ENCODE measurements around the gene NEUROD2. TPM values are rescaled to one million over a fixed set of nuclear protein-coding genes. Genes with fewer than 3 reads are reported as not detected.

Gene NEUROD2
- total and polyA plus RNA-seq, 7 experiments from 2014 or later: not detected

- H3K4me1 Mint-ChIP-seq: peaks cover 60 to 89% (median 77%) of the 10 kb centered on the region in 7 donors
These were observed 34.8 kb upstream of the NEUROD2 start for GRCh38 chr17:39642291-39643074.

GRCh38 chr17:39641883-39642282 lies 34.2 kb upstream of the NEUROD2 start:
- Histone ChIP-seq H3K4me3 (ENCODE audit: low read length) (no peak overlapping the region), H3K27ac (ENCODE audit: low read depth, low read length) (no peak overlapping the region), H3K9me3 (ENCODE audit: control insufficient read depth in 2 of 3, low read length in 3 of 3) (no peaks in the 10 kb centered on the region), H3K27me3 (ENCODE audit: control insufficient read depth in 2 of 2, insufficient read depth in 2 of 2, low read length in 2 of 2) (no peaks in the 10 kb centered on the region), H3K4me1 (ENCODE audit: control insufficient read depth in 2 of 2, insufficient read depth in 2 of 2, low read length in 2 of 2) (peaks cover 35 to 50% of the 10 kb centered on the region in 2 donors), H3K36me3 (ENCODE audit: control insufficient read depth in 2 of 3, insufficient read depth in 3 of 3, low read length in 3 of 3) (peaks cover 0 to 16% (median 0%) of the 10 kb centered on the region in 3 experiments)
- H3K4me1 Mint-ChIP-seq: peaks cover 60 to 91% (median 78%) of the 10 kb centered on the region in 7 donors
- ChIA-PET CTCF (interaction anchor here (0.7 to 2.4 kb wide), 3 partner anchors 11 to 19 kb away, joined by 6 to 15 read pairs (median 7); no protein-coding TSS in a partner anchor), POLR2A (interaction anchor here (0.8 kb wide), 1 partner anchor 38 kb away, joined by 3 read pairs; no protein-coding TSS in a partner anchor)
- DNase-seq: no peak
- no peak for ATAC-seq
- intact Hi-C loops (cut with micrococcal nuclease): no loop called here
- peak overlapping the region in 6 of 9 donors; percentile 23 to 70 (median 44) for H3K27ac Mint-ChIP-seq
- no peaks in the 10 kb centered on the region for H3K27me3 Mint-ChIP-seq
- no peaks in the 10 kb centered on the region for H3K9me3 Mint-ChIP-seq
- H3K4me3 Mint-ChIP-seq: peak overlapping the region in 3 of 10 donors; percentile 13 to 97 (median 53)
- peaks cover 0 to 7% (median 0%) of the 10 kb centered on the region in 5 donors for H3K36me3 Mint-ChIP-seq

More at GRCh38 chr17:39642291-39643074, 34.8 kb upstream of the NEUROD2 start:
- Mint-ChIP-seq H3K27ac (peak overlapping the region in 8 of 9 donors; percentile 7 to 68 (median 36)), H3K27me3 (no peaks in the 10 kb centered on the region), H3K4me3 (peak overlapping the region in 3 of 10 donors; percentile 2 to 60 (median 53)), H3K36me3 (peaks cover 0 to 7% (median 0%) of the 10 kb centered on the region in 5 donors), H3K9me3 (no peaks in the 10 kb centered on the region)
- H3K27ac ChIP-seq (ENCODE audit: low read depth, low read length): no peak overlapping the region
- no peak for ATAC-seq
- no peaks in the 10 kb centered on the region for H3K27me3 ChIP-seq (ENCODE audit: control insufficient read depth in 2 of 2, insufficient read depth in 2 of 2, low read length in 2 of 2)
- H3K36me3 ChIP-seq (ENCODE audit: control insufficient read depth in 2 of 3, insufficient read depth in 3 of 3, low read length in 3 of 3): peaks cover 0 to 13% (median 0%) of the 10 kb centered on the region in 3 experiments
- intact Hi-C loops (cut with micrococcal nuclease): no loop called here
- H3K4me3 ChIP-seq (ENCODE audit: low read length): no peak overlapping the region
- H3K4me1 ChIP-seq (ENCODE audit: control insufficient read depth in 2 of 2, insufficient read depth in 2 of 2, low read length in 2 of 2): peaks cover 35 to 50% of the 10 kb centered on the region in 2 donors
- DNase-seq: no peak
- ChIA-PET POLR2A (no interaction called here), CTCF (interaction anchor here (1.0 to 2.4 kb wide), 4 partner anchors 8 to 21 kb away, joined by 3 to 15 read pairs (median 4); no protein-coding TSS in a partner anchor)
- no peaks in the 10 kb centered on the region for H3K9me3 ChIP-seq (ENCODE audit: control insufficient read depth in 2 of 3, low read length in 3 of 3)

- Histone ChIP-seq H3K36me3 (ENCODE audit: control insufficient read depth in 2 of 3, insufficient read depth in 3 of 3, low read length in 3 of 3) (peaks cover 0 to 12% (median 0%) of the 10 kb centered on the region in 3 experiments), H3K9me3 (ENCODE audit: control insufficient read depth in 2 of 3, low read length in 3 of 3) (no peaks in the 10 kb centered on the region), H3K27me3 (ENCODE audit: control insufficient read depth in 2 of 2, insufficient read depth in 2 of 2, low read length in 2 of 2) (no peaks in the 10 kb centered on the region), H3K27ac (ENCODE audit: low read depth, low read length) (no peak overlapping the region), H3K4me1 (ENCODE audit: control insufficient read depth in 2 of 2, insufficient read depth in 2 of 2, low read length in 2 of 2) (peaks cover 42 to 58% of the 10 kb centered on the region in 2 donors), H3K4me3 (ENCODE audit: low read length) (no peak overlapping the region)
- Mint-ChIP-seq H3K9me3 (no peaks in the 10 kb centered on the region), H3K36me3 (peaks cover 0 to 7% (median 0%) of the 10 kb centered on the region in 5 donors), H3K4me1 (peaks cover 66 to 92% (median 85%) of the 10 kb centered on the region in 7 donors), H3K27ac (peak overlapping the region in 2 of 9 donors; percentile 23 to 68), H3K4me3 (peak overlapping the region in 3 of 10 donors; percentile 18 to 97 (median 53)), H3K27me3 (no peaks in the 10 kb centered on the region)
- ATAC-seq (no peak), DNase-seq (no peak)
- intact Hi-C loops (cut with micrococcal nuclease): no loop called here
- CTCF ChIA-PET: interaction anchor here (0.6 to 2.4 kb wide), 4 partner anchors 10 to 139 kb away, joined by 4 to 15 read pairs (median 6); no protein-coding TSS in a partner anchor
- POLR2A ChIA-PET: interaction anchor here (0.7 to 0.8 kb wide), 2 partner anchors 38 to 115 kb away, joined by 3 read pairs; no protein-coding TSS in a partner anchor
These were observed 33.4 kb upstream of the NEUROD2 start for GRCh38 chr17:39641097-39641496.

- CTCF ChIA-PET: interaction anchor here (1.0 to 10.7 kb wide), 3 partner anchors 9 to 18 kb away, joined by 6 to 104 read pairs (median 15); partner anchors contain the start of gene PPP1R1B
These were observed 32.9 kb upstream of the NEUROD2 start for GRCh38 chr17:39640591-39641031.

GRCh38 chr17:39639566-39640458 lies 32.1 kb upstream of the NEUROD2 start:
- POLR2A ChIA-PET: interaction anchor here (0.6 to 3.5 kb wide), 5 partner anchors 18 to 1179 kb away, joined by 3 to 14 read pairs (median 12); partner anchors contain the start of gene MIEN1
- ATAC-seq (no peak), DNase-seq (no peak)
- peaks cover 59 to 91% (median 77%) of the 10 kb centered on the region in 7 donors for H3K4me1 Mint-ChIP-seq
- no peaks in the 10 kb centered on the region for H3K9me3 ChIP-seq (ENCODE audit: control insufficient read depth in 2 of 3, low read length in 3 of 3)
- intact Hi-C loops (cut with micrococcal nuclease): loop anchor here (2.0 to 5.0 kb wide), 7 partner anchors 15 to 342 kb away; partner anchors contain the start of genes MIEN1 (in 2 of the 2), CDK12 (in 1 of the 2), LRRC3C (in 1 of the 2) and ORMDL3 (in 1 of the 2)
- H3K4me3 ChIP-seq (ENCODE audit: low read length): no peak overlapping the region
- peak overlapping the region in 9 of 10 donors; percentile 24 to 98 (median 69) for H3K4me3 Mint-ChIP-seq
- H3K9me3 Mint-ChIP-seq: no peaks in the 10 kb centered on the region
- peaks cover 46 to 61% of the 10 kb centered on the region in 2 donors for H3K4me1 ChIP-seq (ENCODE audit: control insufficient read depth in 2 of 2, insufficient read depth in 2 of 2, low read length in 2 of 2)
- CTCF ChIA-PET: interaction anchor here (0.9 to 10.7 kb wide), 5 partner anchors 11 to 48 kb away, joined by 3 to 104 read pairs (median 5); partner anchors contain the start of genes PGAP3 and PPP1R1B
- H3K36me3 Mint-ChIP-seq: peaks cover 0 to 7% (median 0%) of the 10 kb centered on the region in 5 donors
- H3K27ac ChIP-seq (ENCODE audit: low read depth, low read length): no peak overlapping the region
- H3K27ac Mint-ChIP-seq: peak overlapping the region in 6 of 9 donors; percentile 23 to 78 (median 50)
- H3K36me3 ChIP-seq (ENCODE audit: control insufficient read depth in 2 of 3, insufficient read depth in 3 of 3, low read length in 3 of 3): peaks cover 0 to 8% (median 0%) of the 10 kb centered on the region in 3 experiments
- no peaks in the 10 kb centered on the region for H3K27me3 ChIP-seq (ENCODE audit: control insufficient read depth in 2 of 2, insufficient read depth in 2 of 2, low read length in 2 of 2)
- H3K27me3 Mint-ChIP-seq: no peaks in the 10 kb centered on the region

More at GRCh38 chr17:39640591-39641031, 32.9 kb upstream of the NEUROD2 start:
- H3K36me3 Mint-ChIP-seq: peaks cover 0 to 7% (median 0%) of the 10 kb centered on the region in 5 donors
- H3K4me1 ChIP-seq (ENCODE audit: control insufficient read depth in 2 of 2, insufficient read depth in 2 of 2, low read length in 2 of 2): peaks cover 45 to 61% of the 10 kb centered on the region in 2 donors
- no peaks in the 10 kb centered on the region for H3K27me3 Mint-ChIP-seq
- no peak for DNase-seq
- H3K4me3 Mint-ChIP-seq: peak overlapping the region in 5 of 10 donors; percentile 8 to 97 (median 39)
- ATAC-seq: no peak
- no peaks in the 10 kb centered on the region for H3K9me3 Mint-ChIP-seq
- no peaks in the 10 kb centered on the region for H3K27me3 ChIP-seq (ENCODE audit: control insufficient read depth in 2 of 2, insufficient read depth in 2 of 2, low read length in 2 of 2)
- no peak overlapping the region for H3K27ac ChIP-seq (ENCODE audit: low read depth, low read length)
- POLR2A ChIA-PET: interaction anchor here (3.4 to 3.5 kb wide), 2 partner anchors 17 to 89 kb away, joined by 12 to 14 read pairs; partner anchors contain the start of gene MIEN1
- H3K27ac Mint-ChIP-seq: peak overlapping the region in 6 of 9 donors; percentile 8 to 70 (median 48)
- no peaks in the 10 kb centered on the region for H3K9me3 ChIP-seq (ENCODE audit: control insufficient read depth in 2 of 3, low read length in 3 of 3)
- intact Hi-C loops (cut with micrococcal nuclease): no loop called here
- H3K4me1 Mint-ChIP-seq: peaks cover 66 to 94% (median 85%) of the 10 kb centered on the region in 7 donors
- peaks cover 0 to 12% (median 0%) of the 10 kb centered on the region in 3 experiments for H3K36me3 ChIP-seq (ENCODE audit: control insufficient read depth in 2 of 3, insufficient read depth in 3 of 3, low read length in 3 of 3)
- no peak overlapping the region for H3K4me3 ChIP-seq (ENCODE audit: low read length)

Measured in naive thymus-derived CD4-positive, alpha-beta T cell (primary cell).